H1 (cell line): ENCODE data around the gene NWD2. TPM values are rescaled to one million over a fixed set of nuclear protein-coding genes. Genes with fewer than 3 reads are reported as not detected.

ENCODE experiments used
- CTCF ChIA-PET: fragments of 300-600 bp; sonication (Branson Sonifier 250); formaldehyde crosslinking; loops from one replicate; lab custom pipeline; 2021; ENCODE audit not compliant: partially characterized antibody; lab: Charles Lee
- POLR2A ChIA-PET: fragments of 300-600 bp; sonication (Branson Sonifier 250); formaldehyde crosslinking; loops from one replicate; lab custom pipeline; 2021; ENCODE audit warnings: inconsistent platforms; ENCODE audit not compliant: partially characterized antibody; lab: Charles Lee
- DNase-seq, 2 experiments: peaks; one replicate each; pipeline versions ENCODE4 v3.0.0 to v3.0.0-alpha.2; 2010 to 2022; ENCODE audit warnings: low spot score in 2 of 2, low read depth in 1 of 2, mixed read lengths in 1 of 2
- FAIRE-seq: peaks from 2 replicates; lab custom pipeline; 2011; peaks lifted over from hg19 to GRCh38; lab: Jason Lieb, UNC
- H2AFZ ChIP-seq: 2 replicates; pipeline ENCODE4 v1.8.1; 2012; ENCODE audit warnings: low read length, inconsistent platforms
- H2AK5ac ChIP-seq: 2 replicates; pipeline ENCODE4 v1.6.1; 2013; ENCODE audit warnings: low read depth, low read length
- H2BK120ac ChIP-seq: replicated peaks from 2 replicates; pipeline ENCODE3; 2013; ENCODE audit warnings: low read depth, low read length, inconsistent platforms
- H2BK12ac ChIP-seq: 2 replicates; pipeline ENCODE4 v1.6.1; 2013; ENCODE audit warnings: low read depth, low read length
- H2BK15ac ChIP-seq: 2 replicates; pipeline ENCODE4 v1.6.1; 2013; ENCODE audit warnings: low read length
- H2BK20ac ChIP-seq: 2 replicates; pipeline ENCODE4 v1.6.1; 2013; ENCODE audit warnings: low read length
- H2BK5ac ChIP-seq: 2 replicates; pipeline ENCODE4 v1.6.1; 2013; ENCODE audit warnings: low read depth, low read length
- H3K14ac ChIP-seq: 2 replicates; pipeline ENCODE4 v1.6.1; 2013; ENCODE audit warnings: inconsistent platforms; ENCODE audit not compliant: insufficient read length
- H3K18ac ChIP-seq: 2 replicates; pipeline ENCODE4 v1.6.1; 2013; ENCODE audit warnings: low read length; ENCODE audit errors: extremely low read depth
- H3K23ac ChIP-seq: 2 replicates; pipeline ENCODE4 v1.6.1; 2013; ENCODE audit warnings: inconsistent platforms; ENCODE audit not compliant: insufficient read length
- H3K23me2 ChIP-seq: 2 replicates; pipeline ENCODE4 v1.6.1; 2013; ENCODE audit warnings: low read depth, low read length
- H3K27ac ChIP-seq: 2 replicates; pipeline ENCODE4 v1.6.1; 2011; ENCODE audit warnings: low read depth, low read length, inconsistent platforms
- H3K27me3 ChIP-seq, 4 experiments: replicated peaks in 1 of 4; 1 replicate in 1 of 4; 2 replicates in 3 of 4; pipeline versions ENCODE4 v1.6.1 to v1.8.1; 2011 to 2013; ENCODE audit warnings: low read length in 3 of 4, mild to moderate bottlenecking in 3 of 4, inconsistent platforms in 2 of 4, mixed read lengths in 2 of 4, moderate library complexity in 1 of 4; ENCODE audit not compliant: control insufficient read depth in 3 of 4, insufficient read depth in 3 of 4; ENCODE audit errors: extremely low read depth in 1 of 4
- H3K36me3 ChIP-seq, 4 experiments: 2 replicates each; pipeline versions ENCODE4 v1.6.1 to v1.8.1; 2011 to 2013; ENCODE audit warnings: mild to moderate bottlenecking in 4 of 4, low read length in 3 of 4, moderate library complexity in 2 of 4, control low read depth in 1 of 4, inconsistent platforms in 1 of 4; ENCODE audit not compliant: insufficient read depth in 4 of 4, control insufficient read depth in 2 of 4
- H3K4ac ChIP-seq: replicated peaks from 2 replicates; pipeline ENCODE3; 2013; ENCODE audit warnings: low read length, low read depth, mixed read lengths, inconsistent platforms; ENCODE audit not compliant: insufficient read length
- H3K4me1 ChIP-seq, 4 experiments: replicated peaks in 1 of 4; 1 replicate in 1 of 4; 2 replicates in 3 of 4; pipeline versions ENCODE4 v1.6.1 to v1.8.1; 2011 to 2013; ENCODE audit warnings: low read length in 3 of 4, inconsistent platforms in 2 of 4, mixed read lengths in 1 of 4; ENCODE audit not compliant: insufficient read depth in 4 of 4, control insufficient read depth in 3 of 4
- H3K4me2 ChIP-seq, 2 experiments: 2 replicates each; pipeline versions ENCODE4 v1.6.1 to v1.8.1; 2011 to 2013; ENCODE audit warnings: low read depth in 2 of 2, low read length in 2 of 2, control low read depth in 1 of 2, inconsistent platforms in 1 of 2, mild to moderate bottlenecking in 1 of 2; ENCODE audit not compliant: insufficient read depth in 1 of 2
- H3K4me3 ChIP-seq, 4 experiments: fragments of 200-600, 300-600 bp in 1 of 4; sonication (generic), shearing (Covaris generic), sonication (Bioruptor Twin) in 1 of 4; 2 replicates each; pipeline versions ENCODE4 v1.5.1 to v1.8.1; 2011 to 2016; ENCODE audit warnings: low read length in 4 of 4, low read depth in 3 of 4, control low read depth in 2 of 4, inconsistent platforms in 2 of 4, mild to moderate bottlenecking in 2 of 4, mixed read lengths in 1 of 4, moderate library complexity in 1 of 4; ENCODE audit not compliant: insufficient read depth in 2 of 4; ENCODE audit errors: extremely low read depth in 1 of 4
- H3K56ac ChIP-seq: replicated peaks from 2 replicates; pipeline ENCODE3; 2013; ENCODE audit warnings: low read depth, mild to moderate bottlenecking, mixed read lengths, low read length, inconsistent platforms; ENCODE audit not compliant: insufficient read length
- H3K79me1 ChIP-seq: 2 replicates; pipeline ENCODE4 v1.6.1; 2013; ENCODE audit warnings: low read depth, low read length, control low read depth
- H3K79me2 ChIP-seq, 2 experiments: 2 replicates each; pipeline versions ENCODE4 v1.6.1 to v1.8.1; 2012 to 2013; ENCODE audit warnings: low read length in 2 of 2, mild to moderate bottlenecking in 2 of 2, inconsistent platforms in 1 of 2; ENCODE audit not compliant: insufficient read depth in 2 of 2, control insufficient read depth in 1 of 2
- H3K9ac ChIP-seq, 4 experiments: replicated peaks in 1 of 4; 1 replicate in 1 of 4; 2 replicates in 3 of 4; pipeline versions ENCODE4 v1.6.1 to v1.8.1; 2011 to 2013; ENCODE audit warnings: low read depth in 3 of 4, low read length in 3 of 4, control low read depth in 2 of 4, mild to moderate bottlenecking in 2 of 4, moderate library complexity in 2 of 4, inconsistent platforms in 1 of 4; ENCODE audit errors: extremely low read depth in 1 of 4
- H3K9me3 ChIP-seq, 2 experiments: 2 replicates each; pipeline versions ENCODE4 v1.6.1 to v1.8.1; 2012 to 2013; ENCODE audit warnings: mild to moderate bottlenecking in 2 of 2, moderate library complexity in 2 of 2, control low read depth in 1 of 2, inconsistent platforms in 1 of 2, low read depth in 1 of 2, low read length in 1 of 2, mixed read lengths in 1 of 2; ENCODE audit not compliant: insufficient read depth in 2 of 2
- H4K20me1 ChIP-seq, 2 experiments: replicated peaks in 1 of 2; 2 replicates each; pipeline versions ENCODE3 to v1.8.1; 2011 to 2013; ENCODE audit warnings: inconsistent platforms in 2 of 2, low read length in 2 of 2, mild to moderate bottlenecking in 1 of 2; ENCODE audit not compliant: insufficient read depth in 2 of 2, control insufficient read depth in 1 of 2
- H4K5ac ChIP-seq: 2 replicates; pipeline ENCODE4 v1.6.1; 2013; ENCODE audit warnings: low read length, low read depth, mixed read lengths, inconsistent platforms; ENCODE audit not compliant: insufficient read length
- H4K8ac ChIP-seq: 2 replicates; pipeline ENCODE4 v1.8.0; 2013; ENCODE audit warnings: mild to moderate bottlenecking, moderate library complexity, low read length, inconsistent platforms; ENCODE audit not compliant: insufficient read depth; ENCODE audit errors: extremely low read depth
- H4K91ac ChIP-seq: replicated peaks from 2 replicates; pipeline ENCODE3; 2013; ENCODE audit warnings: low read length, mixed read lengths, inconsistent platforms; ENCODE audit not compliant: insufficient read length
- SAP30 ChIP-seq: fragments of 300-600 bp; sonication (generic); IDR thresholded peaks from 2 replicates; pipeline ENCODE4 v1.7.1; 2012; ENCODE audit warnings: low read length, moderate library complexity, mild to moderate bottlenecking, inconsistent platforms; ENCODE audit not compliant: insufficient read depth, insufficient replicate concordance
- WGBS, 2 experiments: shearing (Covaris generic) in 1 of 2; methylation state at CpG; one replicate each; pipeline versions ENCODE4 v1.1.6 to v1.1.7; 2013 to 2015; ENCODE audit warnings: low lambda C conversion rate in 2 of 2, mixed read lengths in 2 of 2, inconsistent platforms in 1 of 2, low coverage in 1 of 2, missing lambda C conversion rate in 1 of 2; ENCODE audit not compliant: insufficient replicate concordance in 2 of 2, insufficient coverage in 1 of 2, insufficient read length in 1 of 2; ENCODE audit errors: extremely low coverage in 1 of 2, missing lambda C conversion rate in 1 of 2; 5-methylcytosine and 5-hydroxymethylcytosine counted together
- polyA plus RNA-seq, 7 experiments: library from polyadenylated mRNA; depleted of rRNA in 3 of 7; stranded (reverse) in 5 of 7; unstranded in 2 of 7; fragments of >200 nt in 5 of 7; fragments of 200-250 nt in 2 of 7; gene quantifications; 1 replicate in 5 of 7; 2 replicates in 1 of 7; 4 replicates in 1 of 7; pipeline versions ENCODE4 v1.2.1 to v1.2.3, GENCODE V29; 2011 to 2013; ENCODE audit warnings: missing spikeins in 2 of 7, mixed read lengths in 2 of 7
- total RNA-seq: library from RNA; stranded (reverse); fragmentation: NEBNext Ultra II Directional; extraction: Animal tissue kit (Norgen Biotek cat#: 25700); gene quantifications from 2 replicates; pipeline ENCODE4 v1.2.1, GENCODE V29; 2021

NWD2 gene
- total and polyA plus RNA-seq, 2 of the 8 experiments (the other 6 are each of a cell fraction or from before 2014, with no cell fraction given) = under 0.01 TPM; not detected in 1

DNA sequence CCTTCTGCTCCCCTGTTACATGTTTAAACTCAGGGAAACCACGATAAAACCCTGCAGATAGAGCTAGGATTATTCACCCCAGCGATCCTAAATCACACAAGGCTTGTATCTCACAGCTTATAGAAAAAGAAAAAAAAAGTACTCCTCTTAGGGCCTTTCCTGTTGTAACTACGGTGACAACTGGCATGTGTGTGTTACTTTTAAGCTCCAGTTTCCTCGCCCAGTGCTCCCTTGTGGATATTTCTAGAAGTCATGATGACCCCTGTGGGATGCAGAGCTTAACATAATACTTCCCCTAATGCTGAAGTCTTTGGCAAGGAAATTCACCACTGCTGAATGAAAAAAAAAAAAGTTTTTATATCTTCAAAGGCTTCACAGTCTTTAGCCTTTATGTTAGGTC is 114.7 kb downstream of the NWD2 start:
- no peak overlapping the region for H4K91ac ChIP-seq
- H2AK5ac ChIP-seq = no peak overlapping the region
- DNase-seq = no peak
- no peak overlapping the region for H2BK5ac ChIP-seq
- H3K4me2 ChIP-seq = no peak overlapping the region
- no peak overlapping the region for H2BK120ac ChIP-seq
- no peak overlapping the region for H3K14ac ChIP-seq
- no peak overlapping the region for H3K56ac ChIP-seq
- H4K5ac ChIP-seq = no peak overlapping the region
- H2AFZ ChIP-seq = no peak overlapping the region
- no peak overlapping the region for H2BK12ac ChIP-seq
- H2BK20ac ChIP-seq = no peak overlapping the region
- no peaks in the 10 kb centered on the region for H3K79me2 ChIP-seq
- no peaks in the 10 kb centered on the region for H3K9me3 ChIP-seq
- no peaks in the 10 kb centered on the region for H3K27me3 ChIP-seq
- POLR2A ChIA-PET = no interaction called here
- FAIRE-seq = no peak
- no peak overlapping the region for H3K9ac ChIP-seq
- no peak overlapping the region for H3K4me3 ChIP-seq
- H3K36me3 ChIP-seq = no peaks in the 10 kb centered on the region
- H3K18ac ChIP-seq = no peak overlapping the region
- H4K20me1 ChIP-seq = no peaks in the 10 kb centered on the region
- no peaks in the 10 kb centered on the region for H3K23me2 ChIP-seq
- no peak overlapping the region for H3K23ac ChIP-seq
- H3K79me1 ChIP-seq = no peaks in the 10 kb centered on the region
- WGBS, 2 experiments = 67% methylated on average over 4 of the region's 4 CpGs; no CpG with 5 or more reads in 1 of the 2 experiments
- no peak overlapping the region for H3K4ac ChIP-seq
- no peak overlapping the region for H2BK15ac ChIP-seq
- H4K8ac ChIP-seq = no peak overlapping the region
- no peak overlapping the region for H3K27ac ChIP-seq
- H3K4me1 ChIP-seq = no peaks in the 10 kb centered on the region
- CTCF ChIA-PET = interaction anchor here (0.6 to 1.1 kb wide), 5 partner anchors 30 to 734 kb away, joined by 3 to 4 read pairs (median 4); no protein-coding TSS in a partner anchor
- no peak for TF ChIP-seq SAP30
